ENCODE results near the gene FBXL13.
"Not testable (repeated sequence)": the region's sequence is repeated elsewhere in the genome, so short reads cannot be mapped to it uniquely, and the experiment has no call there.

Gene FBXL13

DNA sequence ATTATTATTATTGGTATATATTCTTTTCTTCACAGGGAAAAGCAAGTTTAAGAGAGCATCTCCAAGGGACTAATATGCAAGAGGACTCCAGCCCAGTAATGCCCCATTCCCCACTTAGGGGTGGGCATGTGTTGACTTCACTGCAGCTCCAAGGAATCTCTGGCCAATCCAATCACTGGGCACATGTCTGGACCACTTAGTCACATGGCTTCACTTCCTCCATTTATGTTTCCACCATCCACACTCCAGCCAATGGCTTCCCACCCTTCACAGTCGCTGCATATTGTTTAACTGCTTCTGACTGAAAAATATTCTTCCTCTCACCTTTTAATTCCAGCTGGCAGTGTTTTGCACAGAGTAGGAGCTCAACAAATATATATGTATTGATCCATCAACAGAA is 43.6 kb downstream of the FBXL13 start:
- H3K4me3 ChIP-seq (ENCODE audit: low read depth, low read length): no peak overlapping the region
- TF ChIP-seq, protein P1, sequence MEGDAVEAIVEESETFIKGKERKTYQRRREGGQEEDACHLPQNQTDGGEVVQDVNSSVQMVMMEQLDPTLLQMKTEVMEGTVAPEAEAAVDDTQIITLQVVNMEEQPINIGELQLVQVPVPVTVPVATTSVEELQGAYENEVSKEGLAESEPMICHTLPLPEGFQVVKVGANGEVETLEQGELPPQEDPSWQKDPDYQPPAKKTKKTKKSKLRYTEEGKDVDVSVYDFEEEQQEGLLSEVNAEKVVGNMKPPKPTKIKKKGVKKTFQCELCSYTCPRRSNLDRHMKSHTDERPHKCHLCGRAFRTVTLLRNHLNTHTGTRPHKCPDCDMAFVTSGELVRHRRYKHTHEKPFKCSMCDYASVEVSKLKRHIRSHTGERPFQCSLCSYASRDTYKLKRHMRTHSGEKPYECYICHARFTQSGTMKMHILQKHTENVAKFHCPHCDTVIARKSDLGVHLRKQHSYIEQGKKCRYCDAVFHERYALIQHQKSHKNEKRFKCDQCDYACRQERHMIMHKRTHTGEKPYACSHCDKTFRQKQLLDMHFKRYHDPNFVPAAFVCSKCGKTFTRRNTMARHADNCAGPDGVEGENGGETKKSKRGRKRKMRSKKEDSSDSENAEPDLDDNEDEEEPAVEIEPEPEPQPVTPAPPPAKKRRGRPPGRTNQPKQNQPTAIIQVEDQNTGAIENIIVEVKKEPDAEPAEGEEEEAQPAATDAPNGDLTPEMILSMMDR (IDR thresholded peaks at IDR 0.05; ENCODE audit: control insufficient read depth, extremely low read depth, insufficient read depth): no peak
- no peak for DNase-seq (ENCODE audit: low read depth)

DNA sequence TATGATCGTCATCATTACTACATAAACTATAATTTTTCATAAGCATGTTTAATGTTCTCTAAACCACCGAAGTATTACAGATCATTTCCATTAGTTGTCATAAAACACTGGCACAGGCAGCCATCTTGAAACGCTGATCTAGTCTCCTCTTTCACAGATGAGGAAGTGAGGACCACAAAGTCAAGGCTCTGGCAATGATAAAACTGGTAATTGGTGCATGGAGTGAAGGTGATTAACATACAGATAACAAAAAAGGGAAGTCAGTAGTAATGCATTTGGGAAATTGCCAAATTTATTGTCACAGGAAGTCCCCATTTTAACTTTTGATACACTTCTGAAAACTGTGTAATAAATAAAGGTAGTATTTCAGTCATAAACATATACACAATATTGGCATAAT is 49.3 kb downstream of the FBXL13 start:
- no peak overlapping the region for H3K4me3 ChIP-seq (ENCODE audit: low read depth, low read length)
- TF ChIP-seq, protein P1 (IDR thresholded peaks at IDR 0.05; ENCODE audit: control insufficient read depth, extremely low read depth, insufficient read depth): no peak
- DNase-seq (ENCODE audit: low read depth): no peak

DNA sequence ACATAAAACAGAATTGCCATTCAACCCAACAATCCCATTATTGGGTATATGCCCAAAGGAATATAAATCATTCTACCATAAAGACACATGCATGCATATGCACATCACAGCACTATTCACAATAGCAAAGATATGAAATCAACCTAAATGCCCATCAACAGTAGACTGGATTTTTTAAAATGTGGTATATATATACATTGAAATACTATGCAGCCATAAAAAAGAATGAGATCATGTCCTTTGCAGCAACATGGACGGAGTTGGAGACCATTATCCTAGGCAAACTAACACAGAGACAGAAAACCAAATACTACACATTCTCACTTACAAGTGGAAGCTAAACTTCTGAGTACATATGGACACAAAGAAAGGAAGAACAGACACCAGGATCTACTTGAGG is 51.0 kb downstream of the FBXL13 start:
- not testable (repeated sequence) for H3K4me3 ChIP-seq (ENCODE audit: low read depth, low read length); DNase-seq (ENCODE audit: low read depth)

DNA sequence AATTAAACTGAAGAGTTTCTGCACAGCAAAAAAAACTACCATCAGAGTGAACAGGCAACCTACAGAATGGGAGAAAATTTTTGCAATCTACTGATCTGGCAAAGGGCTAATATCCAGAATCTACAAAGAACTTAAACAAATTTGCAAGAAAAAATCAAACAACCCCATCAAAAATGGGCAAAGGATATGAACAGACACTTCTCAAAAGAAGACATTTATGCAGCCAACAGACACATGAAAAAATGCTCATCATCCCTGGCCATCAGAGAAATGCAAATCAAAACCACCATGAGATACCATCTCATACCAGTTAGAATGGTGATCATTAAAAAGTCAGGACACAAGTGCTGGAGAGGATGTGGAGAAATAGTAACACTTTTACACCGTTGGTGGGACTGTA is 53.1 kb downstream of the FBXL13 start:
- not testable (repeated sequence) for DNase-seq (ENCODE audit: low read depth); H3K4me3 ChIP-seq (ENCODE audit: low read depth, low read length)

DNA sequence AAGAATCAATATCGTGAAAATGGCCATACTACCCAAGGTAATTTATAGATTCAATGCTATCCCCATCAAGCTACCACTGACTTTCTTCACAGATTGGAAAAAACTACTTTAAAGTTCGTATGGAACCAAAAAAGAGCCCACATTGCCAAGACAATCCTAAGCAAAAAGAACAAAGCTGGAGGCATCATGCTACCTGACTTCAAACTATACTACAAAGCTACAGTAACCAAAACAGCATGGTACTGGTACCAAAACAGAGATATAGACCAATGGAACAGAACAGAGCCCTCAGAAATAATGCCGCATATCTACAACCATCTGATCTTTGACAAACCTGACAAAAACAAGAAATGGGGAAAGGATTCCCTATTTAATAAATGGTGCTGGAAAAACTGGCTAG is 53.7 kb downstream of the FBXL13 start:
- not testable (repeated sequence) for H3K4me3 ChIP-seq (ENCODE audit: low read depth, low read length); DNase-seq (ENCODE audit: low read depth)

DNA sequence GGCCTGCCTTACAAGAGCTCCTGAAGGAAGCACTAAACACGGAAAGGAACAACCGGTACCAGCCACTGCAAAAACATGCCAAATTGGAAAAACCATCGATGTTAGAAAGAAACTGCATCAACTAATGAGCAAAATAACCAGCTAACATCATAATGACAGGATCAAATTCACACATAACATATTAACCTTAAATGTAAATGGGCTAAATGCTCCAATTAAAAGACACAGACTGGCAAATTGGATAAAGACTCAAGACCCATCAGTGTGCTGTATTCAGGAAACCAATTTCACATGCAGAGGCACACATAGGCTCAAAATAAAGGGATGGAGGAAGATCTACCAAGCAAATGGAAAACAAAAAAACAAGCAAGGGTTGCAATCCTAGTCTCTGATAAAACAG is 56.3 kb downstream of the FBXL13 start:
- not testable (repeated sequence) for H3K4me3 ChIP-seq (ENCODE audit: low read depth, low read length); DNase-seq (ENCODE audit: low read depth)

DNA sequence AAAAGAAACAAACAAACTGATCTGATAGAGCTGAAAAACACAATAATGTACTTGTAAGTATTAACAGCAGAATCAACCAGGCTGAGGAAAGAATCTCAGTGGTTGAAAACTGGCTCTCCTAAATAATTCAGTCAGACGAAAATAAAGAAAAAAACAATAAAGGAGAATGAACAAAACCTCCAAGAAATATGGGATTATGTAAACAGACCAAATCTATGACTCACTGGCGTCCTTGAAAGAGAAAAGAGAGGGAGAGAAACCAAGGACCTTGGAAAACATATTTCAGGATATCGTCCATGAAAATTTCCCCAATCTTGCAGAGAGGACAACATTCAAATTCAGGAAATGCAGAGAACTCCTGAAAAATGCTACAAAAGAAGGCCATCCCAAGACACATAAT is 62.9 kb downstream of the FBXL13 start:
- no peak overlapping the region for H3K4me3 ChIP-seq (ENCODE audit: low read depth, low read length)
- TF ChIP-seq, protein P1 (IDR thresholded peaks at IDR 0.05; ENCODE audit: control insufficient read depth, extremely low read depth, insufficient read depth): no peak
- DNase-seq (ENCODE audit: low read depth): no peak

DNA sequence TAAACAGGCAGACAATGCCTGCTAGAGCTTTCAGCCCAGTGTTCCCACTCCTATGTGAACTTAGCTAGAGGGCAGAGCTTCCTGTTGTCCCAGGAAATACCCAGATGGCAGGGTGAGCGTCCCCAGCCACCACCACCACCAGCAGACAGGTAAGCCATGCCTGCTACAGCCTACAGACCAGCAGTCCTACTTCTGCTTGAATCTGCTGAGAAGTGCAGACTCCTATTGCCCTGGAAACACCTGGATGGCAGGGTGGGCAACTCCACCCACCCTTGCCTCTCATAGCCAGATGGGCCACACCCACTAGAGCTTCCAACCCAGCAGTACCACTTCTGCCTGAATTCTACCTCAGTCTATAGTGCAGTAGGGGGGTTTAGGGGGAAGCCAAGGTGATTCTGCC is 64.4 kb downstream of the FBXL13 start:
- TF ChIP-seq, protein P1 (IDR thresholded peaks at IDR 0.05; ENCODE audit: control insufficient read depth, extremely low read depth, insufficient read depth): no peak
- DNase-seq (ENCODE audit: low read depth): no peak
- no peak overlapping the region for H3K4me3 ChIP-seq (ENCODE audit: low read depth, low read length)

DNA sequence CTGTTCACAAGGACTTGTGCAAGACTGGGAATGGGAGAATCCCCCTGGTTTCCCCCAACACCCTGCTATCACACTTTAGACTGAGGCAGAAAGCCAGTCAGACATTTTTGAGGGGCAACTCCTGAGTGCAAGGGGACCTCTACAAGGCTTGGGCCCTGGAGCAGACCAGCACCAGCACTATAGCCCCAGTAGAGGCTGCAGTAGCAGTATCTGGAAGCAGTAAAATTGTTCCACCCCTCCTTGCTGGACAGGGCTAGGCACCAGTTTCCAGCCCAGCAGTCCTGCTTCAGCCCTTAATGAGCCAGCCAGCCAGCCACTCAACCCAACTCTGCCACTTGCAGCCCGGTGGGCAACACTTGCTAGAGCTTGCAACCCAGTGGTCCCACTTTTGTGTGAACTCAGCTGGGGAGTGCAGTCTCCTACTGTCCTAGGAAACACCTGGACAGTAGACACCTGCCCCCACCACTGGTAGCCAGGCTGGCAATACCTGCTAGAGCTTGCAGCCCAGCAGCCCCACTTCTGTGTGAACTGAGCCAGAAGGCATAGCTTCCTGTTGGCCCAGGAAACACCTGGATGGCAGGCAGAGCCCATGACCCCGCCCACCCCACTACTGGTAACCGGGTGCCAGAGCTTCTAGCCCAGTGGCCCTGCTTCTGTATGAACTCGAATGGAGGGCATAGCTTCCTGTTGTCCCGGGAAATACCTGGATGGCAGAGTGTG is 65.0 kb downstream of the FBXL13 start:
- TF ChIP-seq, protein P1 (IDR thresholded peaks at IDR 0.05; ENCODE audit: control insufficient read depth, extremely low read depth, insufficient read depth): no peak
- no peak for DNase-seq (ENCODE audit: low read depth)
- H3K4me3 ChIP-seq (ENCODE audit: low read depth, low read length): no peak overlapping the region
